B cell (primary cell): ENCODE measurements around the gene ZNF84. TPM values are rescaled to one million over a fixed set of nuclear protein-coding genes. Genes with fewer than 3 reads are reported as not detected.

Source experiments
- ATAC-seq: fragments of 200-7000 bp; cut with Tn5 transposase; one replicate; pipeline ENCODE4 v1.10.0; 2021; ENCODE audit warnings: low read depth, mild to moderate bottlenecking, moderate number of reproducible peaks, moderate library complexity
- CTCF ChIA-PET: fragments of 350-600 bp; sonication (Branson Sonifier 250); formaldehyde crosslinking; loops from one replicate; lab custom pipeline; 2021; ENCODE audit warnings: antibody characterized with exemption, inconsistent platforms; lab: Charles Lee
- POLR2A ChIA-PET: fragments of 350-600 bp; sonication (Branson Sonifier 250); formaldehyde crosslinking; loops from one replicate; lab custom pipeline; 2021; ENCODE audit warnings: antibody characterized with exemption; lab: Charles Lee
- DNase-seq: peaks from one replicate; pipeline ENCODE4 v3.0.0; 2013
- H2AFZ ChIP-seq: 2 replicates; pipeline ENCODE4 v1.6.1; 2012; ENCODE audit warnings: mild to moderate bottlenecking, low read depth, low read length; ENCODE audit not compliant: insufficient read depth, poor library complexity, severe bottlenecking
- H3K27ac ChIP-seq, 2 donors: 1 replicate in 1 of 2; 2 replicates in 1 of 2; pipeline ENCODE4 v1.5.1; 2012 to 2013; ENCODE audit warnings: low read length in 2 of 2, mild to moderate bottlenecking in 2 of 2, moderate library complexity in 1 of 2
- H3K27me3 ChIP-seq, 4 experiments: fragments of 200-600 bp in 1 of 4; sonication (generic) in 1 of 4; replicated peaks in 1 of 4; 1 replicate in 2 of 4; 2 replicates in 2 of 4; pipeline versions ENCODE4 v1.6.1 to v1.7.0; 2013 to 2016; ENCODE audit warnings: low read length in 3 of 4, mild to moderate bottlenecking in 2 of 4, mixed read lengths in 1 of 4, moderate library complexity in 1 of 4; ENCODE audit not compliant: insufficient read depth in 4 of 4, control insufficient read depth in 3 of 4; ENCODE audit errors: control extremely low read depth in 1 of 4
- H3K36me3 ChIP-seq, 2 experiments: replicated peaks in 1 of 2; 1 replicate in 1 of 2; 2 replicates in 1 of 2; pipeline versions ENCODE4 v1.6.1 to v1.7.1; 2013; ENCODE audit warnings: low read length in 1 of 2; ENCODE audit not compliant: insufficient read depth in 2 of 2, control insufficient read depth in 1 of 2; ENCODE audit errors: control extremely low read depth in 1 of 2, extremely low read depth in 1 of 2
- H3K4me1 ChIP-seq, 2 donors: fragments of 200-600 bp in 1 of 2; sonication (generic) in 1 of 2; 1 replicate in 1 of 2; 2 replicates in 1 of 2; pipeline versions ENCODE4 v1.5.1 to v1.6.1; 2013 to 2017; ENCODE audit warnings: low read length in 2 of 2; ENCODE audit not compliant: control insufficient read depth in 2 of 2, insufficient read depth in 2 of 2
- H3K4me2 ChIP-seq: replicated peaks from 2 replicates; pipeline ENCODE3; 2012; ENCODE audit warnings: mild to moderate bottlenecking, low read depth, low read length; ENCODE audit not compliant: poor library complexity, severe bottlenecking
- H3K4me3 ChIP-seq, 5 experiments: fragments of 200-600 bp in 1 of 5; sonication (generic) in 1 of 5; 1 replicate in 3 of 5; 2 replicates in 2 of 5; pipeline versions ENCODE4 v1.5.1 to v1.7.0; 2011 to 2016; ENCODE audit warnings: low read length in 4 of 5, mild to moderate bottlenecking in 4 of 5, low read depth in 2 of 5, control low read depth in 1 of 5, moderate library complexity in 1 of 5; ENCODE audit not compliant: insufficient read depth in 1 of 5; ENCODE audit errors: control extremely low read depth in 1 of 5, extremely low read depth in 1 of 5
- H3K79me2 ChIP-seq: fragments of 200-600 bp; sonication (generic); one replicate; pipeline ENCODE4 v1.6.0; 2016; ENCODE audit warnings: low read length; ENCODE audit not compliant: control insufficient read depth, insufficient read depth
- H3K9ac ChIP-seq: fragments of 200-600 bp; sonication (generic); 2 replicates; pipeline ENCODE4 v1.6.1; 2017; ENCODE audit warnings: mild to moderate bottlenecking, low read length, moderate library complexity
- H3K9me3 ChIP-seq, 3 donors: one replicate each; pipeline versions ENCODE4 v1.6.1 to v1.7.1; 2013; ENCODE audit warnings: low read length in 2 of 3; ENCODE audit not compliant: control insufficient read depth in 2 of 3, insufficient read depth in 1 of 3; ENCODE audit errors: control extremely low read depth in 1 of 3
- H4K20me1 ChIP-seq: 2 replicates; pipeline ENCODE4 v1.6.0; 2012; ENCODE audit warnings: mild to moderate bottlenecking, low read length; ENCODE audit not compliant: insufficient read depth, control insufficient read depth, poor library complexity, severe bottlenecking
- H3K27ac Mint-ChIP-seq: one replicate; pipeline ENCODE4 v1.8.0; 2021; ENCODE audit warnings: mixed read lengths
- H3K27me3 Mint-ChIP-seq: one replicate; pipeline ENCODE4 v1.8.0; 2021; ENCODE audit warnings: mixed read lengths
- H3K4me1 Mint-ChIP-seq: one replicate; pipeline ENCODE4 v1.8.0; 2021; ENCODE audit warnings: mixed read lengths
- H3K4me3 Mint-ChIP-seq: one replicate; pipeline ENCODE4 v1.8.0; 2021; ENCODE audit warnings: mixed read lengths
- H3K9me3 Mint-ChIP-seq: one replicate; pipeline ENCODE4 v1.8.0; 2022; ENCODE audit warnings: mixed read lengths; ENCODE audit not compliant: insufficient read depth
- EZH2 ChIP-seq: IDR thresholded peaks from 2 replicates; pipeline ENCODE4 v1.6.1; 2012; ENCODE audit warnings: borderline replicate concordance, low read depth, mild to moderate bottlenecking, moderate library complexity, low read length; ENCODE audit not compliant: insufficient read depth, poor library complexity, severe bottlenecking
- WGBS: methylation state at CpG from one replicate; pipeline ENCODE4 v1.1.5; 2013; ENCODE audit warnings: missing lambda C conversion rate; ENCODE audit not compliant: insufficient coverage; 5-methylcytosine and 5-hydroxymethylcytosine counted together
- intact Hi-C: fragments of 100-400 bp; cut with micrococcal nuclease; formaldehyde crosslinking; loops from one replicate; pipeline ENCODE4 v1.10.0; 2022
- polyA plus RNA-seq: library from polyadenylated mRNA; depleted of rRNA; stranded (reverse); fragments of >200 nt; gene quantifications from 2 replicates; pipeline ENCODE4 v1.2.3, GENCODE V29; 2012
- total RNA-seq, 2 donors: library from RNA; stranded (reverse); fragments of 120-200 nt in 1 of 2; gene quantifications; 1 replicate in 1 of 2; 2 replicates in 1 of 2; pipeline versions ENCODE4 v1.2.3 to v1.2.4, GENCODE V29; 2013 to 2022
- TF ChIP-seq, protein P1 (sequence below): fragments of 200-600 bp; IDR thresholded peaks from one replicate; pipeline ENCODE4 v1.8.0; 2022; ENCODE audit warnings: antibody characterized with exemption, mild to moderate bottlenecking

Gene ZNF84
- total and polyA plus RNA-seq, 2 donors (not counting 1 experiment from before 2014, with no cell fraction given) = 17.6 to 48.4 TPM

DNA sequence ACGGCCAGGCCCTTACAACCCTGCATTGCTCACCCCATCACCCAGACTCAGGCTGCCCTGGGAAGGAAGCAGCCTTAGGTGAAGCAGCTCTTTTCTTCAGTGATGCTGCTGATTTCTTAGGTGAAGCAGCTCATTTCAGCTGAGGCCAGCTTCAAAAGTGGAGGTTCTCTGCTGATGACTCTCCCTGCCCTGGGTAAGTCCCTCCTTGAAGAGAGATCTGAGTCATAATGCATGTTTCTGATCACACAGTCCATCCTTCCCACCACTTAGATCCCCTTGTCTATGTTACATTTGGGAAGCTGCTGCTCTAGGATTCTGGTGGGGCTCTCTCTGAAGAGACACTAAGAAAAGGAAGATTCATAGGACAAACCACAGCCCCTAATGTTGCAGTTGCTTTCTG lies 26.2 kb downstream of the ZNF84 start:
- DNase-seq (no peak), ATAC-seq (no peak)
- Mint-ChIP-seq H3K9me3 (peaks cover 16% of the 10 kb centered on the region), H3K27me3 (no peaks in the 10 kb centered on the region), H3K27ac (no peak overlapping the region), H3K4me1 (no peaks in the 10 kb centered on the region), H3K4me3 (no peak overlapping the region)
- TF ChIP-seq, protein P1, sequence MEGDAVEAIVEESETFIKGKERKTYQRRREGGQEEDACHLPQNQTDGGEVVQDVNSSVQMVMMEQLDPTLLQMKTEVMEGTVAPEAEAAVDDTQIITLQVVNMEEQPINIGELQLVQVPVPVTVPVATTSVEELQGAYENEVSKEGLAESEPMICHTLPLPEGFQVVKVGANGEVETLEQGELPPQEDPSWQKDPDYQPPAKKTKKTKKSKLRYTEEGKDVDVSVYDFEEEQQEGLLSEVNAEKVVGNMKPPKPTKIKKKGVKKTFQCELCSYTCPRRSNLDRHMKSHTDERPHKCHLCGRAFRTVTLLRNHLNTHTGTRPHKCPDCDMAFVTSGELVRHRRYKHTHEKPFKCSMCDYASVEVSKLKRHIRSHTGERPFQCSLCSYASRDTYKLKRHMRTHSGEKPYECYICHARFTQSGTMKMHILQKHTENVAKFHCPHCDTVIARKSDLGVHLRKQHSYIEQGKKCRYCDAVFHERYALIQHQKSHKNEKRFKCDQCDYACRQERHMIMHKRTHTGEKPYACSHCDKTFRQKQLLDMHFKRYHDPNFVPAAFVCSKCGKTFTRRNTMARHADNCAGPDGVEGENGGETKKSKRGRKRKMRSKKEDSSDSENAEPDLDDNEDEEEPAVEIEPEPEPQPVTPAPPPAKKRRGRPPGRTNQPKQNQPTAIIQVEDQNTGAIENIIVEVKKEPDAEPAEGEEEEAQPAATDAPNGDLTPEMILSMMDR = no peak
- TF ChIP-seq EZH2 = no peak
- Histone ChIP-seq H3K9me3 (peaks cover 42 to 97% (median 53%) of the 10 kb centered on the region in 3 donors), H3K4me2 (no peak overlapping the region), H3K27ac (no peak overlapping the region), H3K36me3 (no peaks in the 10 kb centered on the region), H2AFZ (no peak overlapping the region), H3K27me3 (no peaks in the 10 kb centered on the region), H4K20me1 (no peaks in the 10 kb centered on the region), H3K4me3 (peak overlapping the region in 1 of 5 experiments; percentile 5), H3K9ac (no peak overlapping the region), H3K79me2 (no peaks in the 10 kb centered on the region), H3K4me1 (no peaks in the 10 kb centered on the region)
- POLR2A ChIA-PET = no interaction called here
- intact Hi-C loops = no loop called here
- CTCF ChIA-PET = interaction anchor here (0.5 kb wide), 1 partner anchor 47 kb away, joined by 3 read pairs; no protein-coding TSS in a partner anchor
- 100% methylated on average over 1 of the region's 1 CpG for WGBS

DNA sequence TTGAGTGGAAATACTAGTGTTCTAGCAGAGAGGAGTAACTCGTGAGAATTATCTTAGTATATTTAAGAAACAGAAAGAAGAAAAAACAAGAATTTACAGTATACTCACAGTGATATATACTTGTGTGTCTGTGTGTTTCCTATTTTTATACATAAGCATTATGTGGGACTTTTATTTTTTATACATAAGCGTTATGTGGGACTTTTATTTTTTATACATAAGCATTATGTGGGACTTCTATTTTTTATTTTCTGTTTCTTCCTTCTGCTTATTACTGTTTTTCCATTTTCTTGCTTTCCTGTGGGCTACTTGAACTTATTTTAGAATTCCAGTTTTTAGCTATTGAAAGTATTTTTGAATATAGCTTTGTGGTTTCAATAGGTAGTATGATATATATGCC lies 36.5 kb downstream of the ZNF84 start:
- no peaks in the 10 kb centered on the region for H4K20me1 ChIP-seq
- intact Hi-C loops = no loop called here
- H3K9me3 Mint-ChIP-seq = peaks cover 24% of the 10 kb centered on the region

More for the DNA sequence above, 36.5 kb downstream of the ZNF84 start:
- H3K27me3 Mint-ChIP-seq = no peaks in the 10 kb centered on the region
- no CpG with 5 or more reads among the region's 2 CpGs for WGBS
- no peak for TF ChIP-seq EZH2
- TF ChIP-seq, protein P1 = no peak
- Histone ChIP-seq H3K27me3 (no peaks in the 10 kb centered on the region), H2AFZ (no peak overlapping the region), H3K9ac (no peak overlapping the region), H3K27ac (no peak overlapping the region), H3K4me1 (no peaks in the 10 kb centered on the region), H3K4me3 (no peak overlapping the region), H3K79me2 (no peaks in the 10 kb centered on the region), H3K9me3 (peaks cover 21 to 71% (median 69%) of the 10 kb centered on the region in 3 donors), H3K4me2 (no peak overlapping the region), H3K36me3 (no peaks in the 10 kb centered on the region)
- CTCF ChIA-PET = no interaction called here
- H3K4me3 Mint-ChIP-seq = no peak overlapping the region
- DNase-seq = no peak
- no peaks in the 10 kb centered on the region for H3K4me1 Mint-ChIP-seq
- no peak for ATAC-seq
- POLR2A ChIA-PET = no interaction called here
- no peak overlapping the region for H3K27ac Mint-ChIP-seq
